Testis (tissue), 2 donors: ENCODE data around the gene HES5.

Source experiments
- POLR2A ChIP-seq: fragments of 450-650 bp; IDR thresholded peaks from one replicate; pipeline ENCODE4 v1.6.1; 2017; ENCODE audit warnings: antibody characterized with exemption, mild to moderate bottlenecking, moderate library complexity
- TF ChIP-seq, protein P1 (sequence below), 3 experiments: fragments of 450-650 bp in 2 of 3; fragments of 200-600 bp in 1 of 3; sonication (generic) in 1 of 3; IDR thresholded peaks; one replicate each; pipeline ENCODE4 v1.5.1; 2016 to 2019; ENCODE audit warnings: antibody characterized with exemption in 3 of 3, mild to moderate bottlenecking in 2 of 3, moderate library complexity in 1 of 3

DNA sequence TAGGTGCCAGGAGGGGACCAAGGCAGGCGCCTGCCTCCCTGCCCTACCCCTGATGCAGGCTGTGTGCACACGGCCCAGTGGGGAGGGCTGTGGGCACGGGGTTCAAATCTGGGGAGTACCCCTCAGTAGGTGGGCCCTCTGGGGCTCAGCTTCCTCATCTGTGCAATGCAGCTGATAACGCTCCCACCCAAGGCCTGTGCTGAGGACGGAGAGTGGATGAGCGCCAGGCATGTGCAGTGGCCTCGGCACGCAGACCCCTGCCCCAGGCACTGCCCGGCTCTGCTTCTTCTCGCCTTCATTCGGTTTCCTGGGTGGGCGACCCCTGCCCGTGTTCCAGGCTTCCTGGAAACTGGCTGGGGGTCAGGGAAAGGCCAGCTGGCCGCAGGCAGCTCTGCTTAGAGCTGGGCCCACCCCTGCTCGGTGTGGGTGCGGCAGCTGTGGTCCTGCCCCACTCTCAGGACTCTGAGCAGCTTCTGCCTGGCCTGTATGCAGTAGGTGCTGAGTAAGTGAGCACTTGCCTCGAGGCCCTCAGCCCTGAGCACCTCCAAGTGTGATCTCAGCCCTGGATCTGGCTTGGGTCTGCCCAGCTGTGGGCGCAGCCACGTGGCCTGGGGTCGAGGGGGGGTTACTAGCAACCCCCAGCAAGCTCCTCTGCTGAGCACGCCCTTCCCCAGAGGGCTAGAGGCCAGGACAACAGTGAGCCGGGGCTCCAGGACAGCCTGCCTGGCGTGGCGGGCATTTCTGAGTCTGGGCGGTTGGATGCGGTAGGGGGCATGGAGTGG, 14.2 kb upstream of the HES5 start:
- TF ChIP-seq, protein P1, sequence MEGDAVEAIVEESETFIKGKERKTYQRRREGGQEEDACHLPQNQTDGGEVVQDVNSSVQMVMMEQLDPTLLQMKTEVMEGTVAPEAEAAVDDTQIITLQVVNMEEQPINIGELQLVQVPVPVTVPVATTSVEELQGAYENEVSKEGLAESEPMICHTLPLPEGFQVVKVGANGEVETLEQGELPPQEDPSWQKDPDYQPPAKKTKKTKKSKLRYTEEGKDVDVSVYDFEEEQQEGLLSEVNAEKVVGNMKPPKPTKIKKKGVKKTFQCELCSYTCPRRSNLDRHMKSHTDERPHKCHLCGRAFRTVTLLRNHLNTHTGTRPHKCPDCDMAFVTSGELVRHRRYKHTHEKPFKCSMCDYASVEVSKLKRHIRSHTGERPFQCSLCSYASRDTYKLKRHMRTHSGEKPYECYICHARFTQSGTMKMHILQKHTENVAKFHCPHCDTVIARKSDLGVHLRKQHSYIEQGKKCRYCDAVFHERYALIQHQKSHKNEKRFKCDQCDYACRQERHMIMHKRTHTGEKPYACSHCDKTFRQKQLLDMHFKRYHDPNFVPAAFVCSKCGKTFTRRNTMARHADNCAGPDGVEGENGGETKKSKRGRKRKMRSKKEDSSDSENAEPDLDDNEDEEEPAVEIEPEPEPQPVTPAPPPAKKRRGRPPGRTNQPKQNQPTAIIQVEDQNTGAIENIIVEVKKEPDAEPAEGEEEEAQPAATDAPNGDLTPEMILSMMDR (IDR thresholded peaks at IDR 0.05): no peak
- no peak for TF ChIP-seq POLR2A
